Measurements from ENCODE around the gene LILRB1.

- TF ChIP-seq, protein P1, sequence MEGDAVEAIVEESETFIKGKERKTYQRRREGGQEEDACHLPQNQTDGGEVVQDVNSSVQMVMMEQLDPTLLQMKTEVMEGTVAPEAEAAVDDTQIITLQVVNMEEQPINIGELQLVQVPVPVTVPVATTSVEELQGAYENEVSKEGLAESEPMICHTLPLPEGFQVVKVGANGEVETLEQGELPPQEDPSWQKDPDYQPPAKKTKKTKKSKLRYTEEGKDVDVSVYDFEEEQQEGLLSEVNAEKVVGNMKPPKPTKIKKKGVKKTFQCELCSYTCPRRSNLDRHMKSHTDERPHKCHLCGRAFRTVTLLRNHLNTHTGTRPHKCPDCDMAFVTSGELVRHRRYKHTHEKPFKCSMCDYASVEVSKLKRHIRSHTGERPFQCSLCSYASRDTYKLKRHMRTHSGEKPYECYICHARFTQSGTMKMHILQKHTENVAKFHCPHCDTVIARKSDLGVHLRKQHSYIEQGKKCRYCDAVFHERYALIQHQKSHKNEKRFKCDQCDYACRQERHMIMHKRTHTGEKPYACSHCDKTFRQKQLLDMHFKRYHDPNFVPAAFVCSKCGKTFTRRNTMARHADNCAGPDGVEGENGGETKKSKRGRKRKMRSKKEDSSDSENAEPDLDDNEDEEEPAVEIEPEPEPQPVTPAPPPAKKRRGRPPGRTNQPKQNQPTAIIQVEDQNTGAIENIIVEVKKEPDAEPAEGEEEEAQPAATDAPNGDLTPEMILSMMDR (IDR thresholded peaks at IDR 0.05; ENCODE audit: poor library complexity) = peak; percentile 16
- TF ChIP-seq EZH2 (IDR thresholded peaks at IDR 0.05; ENCODE audit: borderline replicate concordance) = no peak
- TF ChIP-seq EZH2phosphoT487 (IDR thresholded peaks at IDR 0.05; ENCODE audit: low read depth, severe bottlenecking, unreplicated experiment) = no peak
Observed at GRCh38 chr19:54653181-54653809, 23.0 kb downstream of the LILRB1 start.
